Measurements from ENCODE around the gene RNF187.

RNF187 gene

GRCh38 chr1:228544021-228544850, 57.1 kb downstream of the RNF187 start:
- DNase-seq (ENCODE audit: low read depth in 2 of 2), result no peak

- DNase-seq (ENCODE audit: low read depth in 2 of 2), result no peak
Measured at GRCh38 chr1:228544921-228545591, 57.9 kb downstream of the RNF187 start.

Measured in stimulated activated CD8-positive, alpha-beta memory T cell treated with anti-CD3 and anti-CD28 coated beads, Interleukin-7, amount 100 ng/mL, for 1 hour (primary cell).